Erythroblast (primary cell): Measurements from ENCODE around the gene LYPD6B.

ENCODE experiments used
- GATA1 ChIP-seq: IDR thresholded peaks from 2 replicates; pipeline ENCODE4 v1.6.1; 2011; ENCODE audit warnings: low read depth, mild to moderate bottlenecking, control low read depth, low read length, moderate library complexity
- POLR2A ChIP-seq: IDR thresholded peaks from 2 replicates; pipeline ENCODE4 v1.6.1; 2011; ENCODE audit warnings: mild to moderate bottlenecking, low read length

GRCh38 chr2:149125031-149125725, 86.7 kb downstream of the LYPD6B start:
- no peak for TF ChIP-seq POLR2A
- no peak for TF ChIP-seq GATA1
